DMS114 treated with DMSO at 0.1 percent for 48 hours (cell line): ENCODE measurements around the gene PLD5.
"Not testable (repeated sequence)": the region's sequence is repeated elsewhere in the genome, so short reads cannot be mapped to it uniquely, and the experiment has no call there.

Source experiments
- DNase-seq: peaks from one replicate; lab custom pipeline; 2025; ENCODE audit not compliant: unreplicated experiment; lab: John Stamatoyannopoulos, UW

Gene PLD5

GRCh38 chr1:242288067-242288466 is 236.4 kb downstream of the PLD5 start:
- not testable (repeated sequence) for DNase-seq

- DNase-seq, result not testable (repeated sequence)
Observed at GRCh38 chr1:242282758-242283485, 241.6 kb downstream of the PLD5 start.

- DNase-seq, result not testable (repeated sequence)
Observed at GRCh38 chr1:242278406-242278805, 246.1 kb downstream of the PLD5 start.

GRCh38 chr1:242276769-242277168 is 247.7 kb downstream of the PLD5 start:
- not testable (repeated sequence) for DNase-seq

GRCh38 chr1:242267004-242267403 is 257.5 kb downstream of the PLD5 start:
- DNase-seq, result not testable (repeated sequence)

GRCh38 chr1:242264419-242264818 is 260.1 kb downstream of the PLD5 start:
- DNase-seq, result not testable (repeated sequence)

- no peak for DNase-seq
Observed at GRCh38 chr1:242245255-242245654, 279.2 kb downstream of the PLD5 start.

GRCh38 chr1:242243472-242243871 is 281.0 kb downstream of the PLD5 start:
- no peak for DNase-seq

- no peak for DNase-seq
Observed at GRCh38 chr1:242242983-242243382, 281.5 kb downstream of the PLD5 start.

- no peak for DNase-seq
Observed at GRCh38 chr1:242241936-242242335, 282.6 kb downstream of the PLD5 start.

GRCh38 chr1:242240691-242241090 is 283.8 kb downstream of the PLD5 start:
- no peak for DNase-seq

- no peak for DNase-seq
Observed at GRCh38 chr1:242240077-242240476, 284.4 kb downstream of the PLD5 start.

- DNase-seq, result no peak
Observed at GRCh38 chr1:242239398-242239797, 285.1 kb downstream of the PLD5 start.

- DNase-seq, result no peak
Observed at GRCh38 chr1:242237051-242237450, 287.4 kb downstream of the PLD5 start.

GRCh38 chr1:242228991-242229390 is 295.5 kb downstream of the PLD5 start:
- DNase-seq, result no peak

- no peak for DNase-seq
Observed at GRCh38 chr1:242225767-242226573, 298.5 kb downstream of the PLD5 start.

GRCh38 chr1:242224878-242225766 is 299.4 kb downstream of the PLD5 start:
- DNase-seq, result not testable (repeated sequence)

GRCh38 chr1:242224461-242224860 is 300.0 kb downstream of the PLD5 start:
- DNase-seq, result no peak

GRCh38 chr1:242219905-242220304 is 304.6 kb downstream of the PLD5 start:
- no peak for DNase-seq

GRCh38 chr1:242219298-242219901 is 305.1 kb downstream of the PLD5 start:
- no peak for DNase-seq

- DNase-seq, result no peak
Observed at GRCh38 chr1:242216368-242216767, 308.1 kb downstream of the PLD5 start.
